NCI-H2196 treated with DMSO at 0.1 percent for 48 hours (cell line): ENCODE measurements around the gene B3GNT8.
A peak's percentile ranks its signal among the peaks of the same experiment; 100 is the strongest.
"Not testable (repeated sequence)": the region's sequence is repeated elsewhere in the genome, so short reads cannot be mapped to it uniquely, and the experiment has no call there.

Experiments
- DNase-seq: peaks from one replicate; lab custom pipeline; 2025; ENCODE audit not compliant: unreplicated experiment; lab: John Stamatoyannopoulos, UW

Gene B3GNT8

GRCh38 chr19:41397086-41398049 lies 29.8 kb downstream of the B3GNT8 start, which contains the start of the genes BCKDHA and EXOSC5:
TSS of gene BCKDHA (plus strand) at chr19:41397818. CDS start at chr19:41397828, 10 bp downstream.
TSS of gene EXOSC5 (minus strand) at chr19:41397359. CDS start at chr19:41397328, 31 bp downstream.
- peak; percentile 99 for DNase-seq

- no peak for DNase-seq
Observed at GRCh38 chr19:41395355-41395754, 31.8 kb downstream of the B3GNT8 start.

GRCh38 chr19:41392775-41393174 lies 34.4 kb downstream of the B3GNT8 start:
- no peak for DNase-seq

- no peak for DNase-seq
Observed at GRCh38 chr19:41391618-41392017, 35.6 kb downstream of the B3GNT8 start.

GRCh38 chr19:41386442-41386841 lies 40.7 kb downstream of the B3GNT8 start:
- DNase-seq: no peak

- DNase-seq: no peak
Observed at GRCh38 chr19:41384351-41384750, 42.8 kb downstream of the B3GNT8 start.

- DNase-seq: not testable (repeated sequence)
Observed at GRCh38 chr19:41381536-41381935, 45.6 kb downstream of the B3GNT8 start.

GRCh38 chr19:41377977-41378709 lies 49.0 kb downstream of the B3GNT8 start:
- DNase-seq: no peak

- DNase-seq: no peak
Observed at GRCh38 chr19:41376998-41377365, 50.2 kb downstream of the B3GNT8 start.

GRCh38 chr19:41376241-41376997 lies 50.8 kb downstream of the B3GNT8 start, which contains the start of gene TMEM91:
TSS of gene TMEM91 (plus strand) at chr19:41376533. CDS start at chr19:41378310, 1,777 bp downstream.
- DNase-seq: no peak
